SH-SY5Y (cell line): ENCODE measurements around the gene COL25A1.

Experiments used
- GATA2 ChIP-seq: IDR thresholded peaks from 2 replicates; pipeline ENCODE4 v1.6.1; 2011; ENCODE audit warnings: mild to moderate bottlenecking, low read depth, low read length
- GATA3 ChIP-seq: IDR thresholded peaks from 2 replicates; pipeline ENCODE4 v1.6.1; 2011; ENCODE audit warnings: low read depth, mild to moderate bottlenecking, low read length, moderate library complexity

GRCh38 chr4:109134268-109134667, 168.2 kb downstream of the COL25A1 start:
- TF ChIP-seq GATA2: no peak
- TF ChIP-seq GATA3: no peak
